Duodenal mucosa (tissue), 2 donors: ENCODE data around the gene TTC7B.

ENCODE experiments used
- H3K27ac ChIP-seq: one replicate; pipeline ENCODE4 v1.7.0; 2013; ENCODE audit warnings: low read depth, low read length
- H3K27me3 ChIP-seq, 2 donors: one replicate each; pipeline ENCODE4 v1.7.0; 2013; ENCODE audit warnings: low read length in 2 of 2, control low read depth in 1 of 2; ENCODE audit not compliant: insufficient read depth in 2 of 2, control insufficient read depth in 1 of 2
- H3K36me3 ChIP-seq, 2 donors: one replicate each; pipeline ENCODE4 v1.7.0; 2013; ENCODE audit warnings: low read length in 2 of 2, control low read depth in 1 of 2; ENCODE audit not compliant: insufficient read depth in 2 of 2, control insufficient read depth in 1 of 2
- H3K4me1 ChIP-seq, 2 donors: one replicate each; pipeline ENCODE4 v1.7.0; 2013; ENCODE audit warnings: low read length in 2 of 2, control low read depth in 1 of 2; ENCODE audit not compliant: insufficient read depth in 2 of 2, control insufficient read depth in 1 of 2
- H3K4me3 ChIP-seq, 2 donors: one replicate each; pipeline ENCODE4 v1.7.0; 2013; ENCODE audit warnings: low read length in 2 of 2, low read depth in 1 of 2
- H3K9ac ChIP-seq, 2 donors: one replicate each; pipeline ENCODE4 v1.7.0; 2013; ENCODE audit warnings: low read length in 2 of 2, low read depth in 1 of 2
- H3K9me3 ChIP-seq, 2 donors: one replicate each; pipeline ENCODE4 v1.7.0; 2013; ENCODE audit warnings: low read length in 2 of 2, control low read depth in 1 of 2; ENCODE audit not compliant: control insufficient read depth in 1 of 2

The TTC7B gene

GRCh38 chr14:90747909-90748308, 68.3 kb downstream of the TTC7B start:
- Histone ChIP-seq H3K9ac (no peak overlapping the region), H3K4me1 (no peaks in the 10 kb centered on the region), H3K36me3 (no peaks in the 10 kb centered on the region), H3K9me3 (no peaks in the 10 kb centered on the region), H3K4me3 (no peak overlapping the region), H3K27me3 (no peaks in the 10 kb centered on the region), H3K27ac (no peak overlapping the region)

DNA sequence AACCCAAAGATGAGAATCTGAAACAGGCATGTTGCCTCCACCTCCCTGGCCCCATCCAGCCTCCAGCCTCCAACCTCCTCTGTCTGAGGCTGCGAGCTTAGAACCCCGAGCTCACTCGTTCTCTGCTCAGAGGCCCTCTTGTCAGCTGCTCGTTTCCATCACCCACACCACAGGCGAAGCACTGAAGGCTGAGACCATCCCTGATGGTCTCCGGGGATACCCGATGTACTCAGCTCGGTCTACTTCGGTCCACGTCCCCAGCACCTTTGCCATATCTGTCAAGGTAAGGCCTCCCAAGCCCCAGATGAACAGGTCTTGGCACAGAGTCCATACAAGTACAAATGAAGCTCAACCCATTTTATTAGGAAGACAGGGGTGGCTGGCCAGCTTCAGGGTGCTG, 72.4 kb downstream of the TTC7B start:
- Histone ChIP-seq H3K9me3 (no peaks in the 10 kb centered on the region), H3K27me3 (no peaks in the 10 kb centered on the region), H3K4me1 (no peaks in the 10 kb centered on the region), H3K27ac (no peak overlapping the region), H3K9ac (no peak overlapping the region), H3K36me3 (no peaks in the 10 kb centered on the region), H3K4me3 (no peak overlapping the region)

- no peaks in the 10 kb centered on the region for H3K27me3 ChIP-seq
- H3K9me3 ChIP-seq, result no peaks in the 10 kb centered on the region
- no peaks in the 10 kb centered on the region for H3K4me1 ChIP-seq
- no peaks in the 10 kb centered on the region for H3K36me3 ChIP-seq
- no peak overlapping the region for H3K4me3 ChIP-seq
- H3K9ac ChIP-seq, result no peak overlapping the region
- no peak overlapping the region for H3K27ac ChIP-seq
Measured at GRCh38 chr14:90743425-90743824, 72.8 kb downstream of the TTC7B start.

- Histone ChIP-seq H3K9me3 (no peaks in the 10 kb centered on the region), H3K4me3 (no peak overlapping the region), H3K4me1 (no peaks in the 10 kb centered on the region), H3K9ac (no peak overlapping the region), H3K27ac (no peak overlapping the region), H3K36me3 (no peaks in the 10 kb centered on the region), H3K27me3 (no peaks in the 10 kb centered on the region)
Measured at GRCh38 chr14:90742729-90743128, 73.5 kb downstream of the TTC7B start.

DNA sequence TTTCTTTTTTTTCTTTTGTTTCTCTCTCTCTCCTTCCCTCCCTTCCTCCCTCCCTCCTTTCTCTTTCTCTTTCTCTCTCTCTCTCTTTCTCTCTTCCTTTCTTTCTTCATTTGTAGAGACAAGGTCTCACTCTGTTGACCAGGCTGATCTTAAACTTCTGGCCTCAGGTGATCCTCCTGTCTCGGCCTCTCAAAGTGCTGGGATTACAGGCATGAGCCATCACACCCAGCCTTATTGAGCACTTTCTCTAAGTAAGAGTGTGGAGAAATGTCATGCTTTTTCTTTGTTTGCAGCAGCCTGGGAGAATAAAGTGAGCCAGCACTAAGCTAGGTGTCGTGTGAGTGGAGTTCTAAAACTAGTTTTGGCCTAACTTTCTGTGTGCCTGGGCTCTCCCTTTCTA, 74.0 kb downstream of the TTC7B start:
- Histone ChIP-seq H3K36me3 (no peaks in the 10 kb centered on the region), H3K4me1 (no peaks in the 10 kb centered on the region), H3K9ac (no peak overlapping the region), H3K27ac (no peak overlapping the region), H3K9me3 (no peaks in the 10 kb centered on the region), H3K4me3 (no peak overlapping the region), H3K27me3 (no peaks in the 10 kb centered on the region)

DNA sequence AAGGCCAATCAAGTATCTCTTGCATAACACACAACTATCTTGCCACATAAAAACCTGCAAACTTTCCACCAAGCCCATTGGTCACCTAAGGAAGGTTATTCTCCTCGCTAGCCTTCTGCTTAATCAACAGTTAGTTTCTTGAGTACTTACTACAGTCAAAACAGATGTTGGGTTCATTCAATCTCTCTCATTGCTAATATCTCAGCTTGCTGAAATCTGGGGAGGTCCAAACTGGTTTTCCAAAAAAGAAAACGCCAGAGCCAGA, 74.6 kb downstream of the TTC7B start:
- Histone ChIP-seq H3K36me3 (no peaks in the 10 kb centered on the region), H3K9ac (no peak overlapping the region), H3K27ac (no peak overlapping the region), H3K9me3 (no peaks in the 10 kb centered on the region), H3K4me1 (no peaks in the 10 kb centered on the region), H3K4me3 (no peak overlapping the region), H3K27me3 (no peaks in the 10 kb centered on the region)

DNA sequence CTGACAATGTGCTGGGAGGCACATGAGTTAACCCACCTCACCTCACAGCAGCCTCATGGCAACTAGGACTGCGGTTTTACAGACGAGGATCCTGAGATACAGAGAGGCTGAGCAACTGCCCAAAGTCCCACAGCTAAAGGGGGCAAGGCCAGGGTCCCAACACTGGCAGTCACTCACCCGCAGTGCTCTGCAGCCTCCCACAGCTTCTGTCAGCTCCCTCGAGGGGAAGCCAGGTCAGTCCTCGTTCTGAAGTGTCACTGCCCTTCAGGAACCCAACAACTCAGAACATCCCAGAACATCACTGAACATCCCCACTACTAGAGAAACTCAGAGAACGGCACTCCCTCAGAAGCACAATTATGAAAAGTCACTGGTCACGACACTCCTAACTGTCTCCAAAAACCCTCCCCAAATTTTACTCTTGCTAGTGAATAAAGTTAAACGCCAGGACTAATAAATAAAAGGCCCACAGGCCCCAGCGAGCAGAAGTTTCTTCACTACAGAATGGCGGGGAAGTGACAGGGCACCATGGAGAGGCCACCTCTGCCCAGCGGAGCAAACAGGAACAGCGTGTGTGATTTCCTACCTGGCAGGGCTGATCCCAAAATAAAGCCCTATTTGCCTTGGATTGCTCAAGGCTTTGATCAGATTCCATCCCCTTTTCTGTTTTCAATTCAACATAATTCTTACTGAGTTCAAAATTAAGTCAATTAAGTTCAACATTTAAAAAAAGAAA, 75.1 kb downstream of the TTC7B start:
- H3K4me3 ChIP-seq, result no peak overlapping the region
- H3K27ac ChIP-seq, result no peak overlapping the region
- no peaks in the 10 kb centered on the region for H3K4me1 ChIP-seq
- H3K9me3 ChIP-seq, result no peaks in the 10 kb centered on the region
- H3K9ac ChIP-seq, result no peak overlapping the region
- no peaks in the 10 kb centered on the region for H3K36me3 ChIP-seq
- no peaks in the 10 kb centered on the region for H3K27me3 ChIP-seq

DNA sequence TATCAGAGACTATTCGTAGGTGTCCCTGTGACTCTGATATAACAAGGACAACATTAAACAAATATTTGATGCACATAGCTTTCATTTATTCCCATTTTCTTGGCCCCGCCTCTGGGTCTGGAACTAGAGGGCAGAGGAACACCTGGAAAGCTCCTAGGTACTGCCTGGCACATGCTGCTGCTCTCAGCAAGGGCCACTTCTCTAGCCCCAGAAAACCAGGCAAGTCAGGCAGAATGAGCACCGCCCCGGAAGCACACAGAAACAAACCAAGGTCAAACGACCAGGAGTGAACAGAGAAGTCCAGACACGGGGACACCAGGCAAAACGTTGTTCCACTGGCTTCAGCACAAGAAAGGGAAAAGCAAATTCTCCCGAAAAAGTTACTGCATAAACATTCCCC, 76.1 kb downstream of the TTC7B start:
- no peaks in the 10 kb centered on the region for H3K36me3 ChIP-seq
- no peak overlapping the region for H3K9ac ChIP-seq
- H3K27ac ChIP-seq, result no peak overlapping the region
- H3K27me3 ChIP-seq, result no peaks in the 10 kb centered on the region
- H3K9me3 ChIP-seq, result no peaks in the 10 kb centered on the region
- no peak overlapping the region for H3K4me3 ChIP-seq
- H3K4me1 ChIP-seq, result no peaks in the 10 kb centered on the region

GRCh38 chr14:90739318-90740068, 76.7 kb downstream of the TTC7B start:
- Histone ChIP-seq H3K4me3 (no peak overlapping the region), H3K36me3 (no peaks in the 10 kb centered on the region), H3K9me3 (no peaks in the 10 kb centered on the region), H3K9ac (no peak overlapping the region), H3K27ac (no peak overlapping the region), H3K4me1 (no peaks in the 10 kb centered on the region), H3K27me3 (no peaks in the 10 kb centered on the region)

- Histone ChIP-seq H3K36me3 (no peaks in the 10 kb centered on the region), H3K27me3 (no peaks in the 10 kb centered on the region), H3K4me3 (no peak overlapping the region), H3K9me3 (no peaks in the 10 kb centered on the region), H3K9ac (no peak overlapping the region), H3K4me1 (no peaks in the 10 kb centered on the region), H3K27ac (no peak overlapping the region)
Measured at GRCh38 chr14:90733139-90733808, 83.0 kb downstream of the TTC7B start.
